GM12878 (cell line): ENCODE measurements around the gene ZDHHC5. TPM values are rescaled to one million over a fixed set of nuclear protein-coding genes. Genes with fewer than 3 reads are reported as not detected.

Source experiments
- ATAC-seq: fragments of 200-7000 bp; cut with Tn5 transposase; 3 replicates; pipeline ENCODE4 v1.9.1; 2020; ENCODE audit warnings: mild to moderate bottlenecking, moderate library complexity
- BruUV-seq: library from RNA; stranded (reverse); fragments of 400-500 nt; replicated peaks from 2 replicates; lab custom pipeline; 2021; lab: Mats Ljungman, UMichigan
- CTCF ChIA-PET: fragments of 300-600 bp; sonication (Branson Sonifier 250); formaldehyde crosslinking; extraction: SDS; loops from one replicate; lab custom pipeline; 2021; ENCODE audit warnings: inconsistent platforms; lab: Yijun Ruan, JAX
- POLR2A ChIA-PET: fragments of 350-600 bp; formaldehyde crosslinking; extraction: SDS; loops from one replicate; lab custom pipeline; 2021; ENCODE audit warnings: inconsistent platforms; lab: Charles Lee
- RAD21 ChIA-PET: fragments of 300-600 bp; sonication (Branson Sonifier 250); formaldehyde crosslinking; loops from one replicate; lab custom pipeline; 2023; ENCODE audit warnings: antibody characterized with exemption; ENCODE audit not compliant: unreplicated experiment; lab: Charles Lee
- SMC1A ChIA-PET: fragments of 300-600 bp; sonication (Branson Sonifier 250); formaldehyde crosslinking; loops from one replicate; lab custom pipeline; 2023; ENCODE audit not compliant: unreplicated experiment, uncharacterized antibody; lab: Charles Lee
- DNase-seq: peaks from one replicate; pipeline ENCODE4 v3.0.0-alpha.2; 2011; ENCODE audit warnings: low read depth, low spot score
- FAIRE-seq: peaks from 3 replicates; lab custom pipeline; 2011; peaks lifted over from hg19 to GRCh38; lab: Jason Lieb, UNC
- H2AFZ ChIP-seq: 2 replicates; pipeline ENCODE4 v1.6.0; 2011; ENCODE audit warnings: low read depth, low read length, control low read depth; ENCODE audit not compliant: control insufficient read depth
- H3K27ac ChIP-seq: 2 replicates; pipeline ENCODE4 v1.5.1; 2011; ENCODE audit warnings: control low read depth; ENCODE audit not compliant: control insufficient read depth, insufficient read depth
- H3K27me3 ChIP-seq, 2 experiments: replicated peaks in 1 of 2; 2 replicates each; pipeline versions ENCODE4 v1.6.0 to v1.6.1; 2011; ENCODE audit warnings: low read length in 1 of 2; ENCODE audit not compliant: control insufficient read depth in 2 of 2, insufficient read depth in 2 of 2
- H3K36me3 ChIP-seq, 2 experiments: 2 replicates each; pipeline ENCODE4 v1.5.1; 2011; ENCODE audit warnings: low read length in 1 of 2; ENCODE audit not compliant: control insufficient read depth in 2 of 2, insufficient read depth in 2 of 2
- H3K4me1 ChIP-seq: 2 replicates; pipeline ENCODE4 v1.6.1; 2011; ENCODE audit warnings: mild to moderate bottlenecking, low read length, moderate library complexity, mixed read lengths; ENCODE audit not compliant: control insufficient read depth, insufficient read depth
- H3K4me2 ChIP-seq: 2 replicates; pipeline ENCODE4 v1.6.0; 2011; ENCODE audit warnings: control low read depth; ENCODE audit not compliant: control insufficient read depth, insufficient read depth
- H3K4me3 ChIP-seq: fragments of 200-600 bp; sonication (generic); 2 replicates; pipeline ENCODE4 v1.5.1; 2016
- H3K79me2 ChIP-seq: 2 replicates; pipeline ENCODE4 v1.6.0; 2011; ENCODE audit warnings: low read length; ENCODE audit not compliant: control insufficient read depth, insufficient read depth
- H3K9ac ChIP-seq: 2 replicates; pipeline ENCODE4 v1.8.0; 2011; ENCODE audit warnings: low read length, control low read depth, mixed read lengths; ENCODE audit not compliant: control insufficient read depth, insufficient read depth
- H3K9me3 ChIP-seq: replicated peaks from 3 replicates; pipeline ENCODE4 v1.5.1; 2011; ENCODE audit warnings: mild to moderate bottlenecking, low read length; ENCODE audit not compliant: control insufficient read depth, insufficient read depth
- H4K20me1 ChIP-seq: 2 replicates; pipeline ENCODE4 v1.6.0; 2011; ENCODE audit not compliant: control insufficient read depth, insufficient read depth
- CBFB ChIP-seq: IDR thresholded peaks from 2 replicates; pipeline ENCODE4 v1.6.1; 2016; ENCODE audit warnings: antibody characterized with exemption, low read depth
- CEBPB ChIP-seq, 2 experiments: fragments of 150-350 bp in 1 of 2; IDR thresholded peaks; 2 replicates each; pipeline ENCODE4 v1.6.1; 2012 to 2014; ENCODE audit warnings: low read depth in 2 of 2, low read length in 2 of 2, borderline replicate concordance in 1 of 2, inconsistent platforms in 1 of 2
- EED ChIP-seq: sonication (generic); IDR thresholded peaks from 2 replicates; pipeline ENCODE4 v1.6.1; 2016; ENCODE audit warnings: antibody characterized with exemption, low read depth
- GABPA ChIP-seq: IDR thresholded peaks from 2 replicates; pipeline ENCODE4 v1.6.1; 2014; ENCODE audit warnings: antibody characterized with exemption, low read depth, mild to moderate bottlenecking, inconsistent platforms
- HDAC2 ChIP-seq: fragments of 200-600 bp; sonication (generic); IDR thresholded peaks from 2 replicates; pipeline ENCODE4 v1.6.1; 2017
- HDGF ChIP-seq: fragments of 450-650 bp; IDR thresholded peaks from 2 replicates; pipeline ENCODE4 v1.6.1; 2016; ENCODE audit warnings: antibody characterized with exemption
- JUND ChIP-seq: IDR thresholded peaks from 2 replicates; pipeline ENCODE4 v1.6.1; 2012; ENCODE audit warnings: low read depth, mild to moderate bottlenecking, low read length, improper control_type of control experiment, moderate library complexity
- MTA3 ChIP-seq: IDR thresholded peaks from 2 replicates; pipeline ENCODE4 v1.6.1; 2012; ENCODE audit warnings: low read length, inconsistent platforms, borderline replicate concordance
- NFIC ChIP-seq: IDR thresholded peaks from 2 replicates; pipeline ENCODE4 v1.6.1; 2012; ENCODE audit warnings: low read depth, mild to moderate bottlenecking, inconsistent platforms, low read length, moderate library complexity
- NFXL1 ChIP-seq: fragments of 450-650 bp; IDR thresholded peaks from 2 replicates; pipeline ENCODE4 v1.6.1; 2017; ENCODE audit warnings: antibody characterized with exemption, mild to moderate bottlenecking, borderline replicate concordance
- RB1 ChIP-seq: fragments of 450-650 bp; formaldehyde crosslinking; IDR thresholded peaks from 2 replicates; pipeline ENCODE4 v1.6.1; 2017; ENCODE audit warnings: mild to moderate bottlenecking, borderline replicate concordance
- SMAD5 ChIP-seq: IDR thresholded peaks from 2 replicates; pipeline ENCODE4 v1.6.1; 2016; ENCODE audit warnings: antibody characterized with exemption, low read depth
- SMARCA5 ChIP-seq: fragments of 450-650 bp; IDR thresholded peaks from 2 replicates; pipeline ENCODE4 v1.6.1; 2017; ENCODE audit warnings: mild to moderate bottlenecking
- SREBF2 ChIP-seq: IDR thresholded peaks from 2 replicates; pipeline ENCODE4 v1.6.1; 2012; ENCODE audit warnings: mild to moderate bottlenecking, low read length
- WGBS: methylation state at CpG from one replicate; pipeline ENCODE4 v1.1.6; 2016; ENCODE audit warnings: low lambda C conversion rate; ENCODE audit not compliant: insufficient replicate concordance, insufficient coverage; ENCODE audit errors: missing lambda C conversion rate; 5-methylcytosine and 5-hydroxymethylcytosine counted together
- in situ Hi-C: fragments of 300-500 bp; cut with MboI; formaldehyde crosslinking; loops from 9 replicates; pipeline ENCODE4 v1.14.3; 2018; ENCODE audit warnings: mixed read lengths
- intact Hi-C: fragments of 100-400 bp; cut with micrococcal nuclease; formaldehyde crosslinking; loops from one replicate; pipeline ENCODE4 v1.14.2; 2022; ENCODE audit not compliant: unreplicated experiment
- polyA plus RNA-seq, 11 experiments: library from polyadenylated mRNA; depleted of rRNA in 4 of 11; unstranded in 6 of 11; stranded (reverse) in 5 of 11; fragments of >200 nt; fragmentation: Nextera tagmentation in 4 of 11; fragmentation: Illumina TruSeq in 1 of 11; extraction: Ambion mirVana in 4 of 11; extraction: Trizol in 1 of 11; gene quantifications; 1 replicate in 1 of 11; 2 replicates in 10 of 11; pipeline versions ENCODE4 v1.2.1 to v1.2.3, GENCODE V29; 2011 to 2016; ENCODE audit warnings: inconsistent platforms in 2 of 11, missing spikeins in 2 of 11, low read depth in 1 of 11
- total RNA-seq, 4 experiments: library from RNA; depleted of rRNA in 3 of 4; stranded (reverse); fragments of >200 nt in 3 of 4; fragmentation: Illumina TruSeq in 1 of 4; extraction: Trizol in 1 of 4; gene quantifications; 2 replicates each; pipeline versions ENCODE4 v1.2.1 to v1.2.3, GENCODE V29; 2013 to 2021
- TF ChIP-seq, protein P1 (sequence below): fragments of 450-650 bp; formaldehyde crosslinking; IDR thresholded peaks from 2 replicates; pipeline ENCODE4 v1.4.0; 2020; ENCODE audit warnings: mild to moderate bottlenecking, moderate library complexity
- TF ChIP-seq, protein P2 (sequence below): IDR thresholded peaks from 2 replicates; pipeline ENCODE4 v1.6.1; 2011; ENCODE audit warnings: low read depth, low read length, improper control_type of control experiment, borderline replicate concordance

Gene ZDHHC5
- total and polyA plus RNA-seq, 10 of the 15 experiments (the other 5 are each of a cell fraction or from before 2014, with no cell fraction given), result 3.9 to 61.3 (median 37.6) TPM

DNA sequence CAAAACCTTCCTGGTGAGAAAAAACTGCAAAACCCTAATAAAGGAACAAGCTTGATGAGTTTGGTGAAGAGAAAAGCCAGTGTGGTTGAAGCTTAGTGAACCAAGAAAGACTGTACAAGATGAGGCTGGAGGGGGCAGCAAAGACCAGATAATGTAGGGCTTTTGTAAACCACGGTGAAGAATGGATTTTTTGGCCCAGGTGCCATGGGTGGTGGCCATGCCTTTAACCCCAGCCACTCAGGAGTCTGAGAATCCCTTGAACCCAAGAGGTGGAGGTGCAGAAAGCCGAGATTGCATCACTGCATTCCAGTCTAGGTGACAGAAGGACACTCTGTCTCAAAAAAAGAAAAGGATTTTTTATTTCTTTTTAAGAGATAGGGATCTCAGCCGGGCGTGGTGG, 5.0 kb upstream of the ZDHHC5 start (continued):
- TF ChIP-seq, protein P1, sequence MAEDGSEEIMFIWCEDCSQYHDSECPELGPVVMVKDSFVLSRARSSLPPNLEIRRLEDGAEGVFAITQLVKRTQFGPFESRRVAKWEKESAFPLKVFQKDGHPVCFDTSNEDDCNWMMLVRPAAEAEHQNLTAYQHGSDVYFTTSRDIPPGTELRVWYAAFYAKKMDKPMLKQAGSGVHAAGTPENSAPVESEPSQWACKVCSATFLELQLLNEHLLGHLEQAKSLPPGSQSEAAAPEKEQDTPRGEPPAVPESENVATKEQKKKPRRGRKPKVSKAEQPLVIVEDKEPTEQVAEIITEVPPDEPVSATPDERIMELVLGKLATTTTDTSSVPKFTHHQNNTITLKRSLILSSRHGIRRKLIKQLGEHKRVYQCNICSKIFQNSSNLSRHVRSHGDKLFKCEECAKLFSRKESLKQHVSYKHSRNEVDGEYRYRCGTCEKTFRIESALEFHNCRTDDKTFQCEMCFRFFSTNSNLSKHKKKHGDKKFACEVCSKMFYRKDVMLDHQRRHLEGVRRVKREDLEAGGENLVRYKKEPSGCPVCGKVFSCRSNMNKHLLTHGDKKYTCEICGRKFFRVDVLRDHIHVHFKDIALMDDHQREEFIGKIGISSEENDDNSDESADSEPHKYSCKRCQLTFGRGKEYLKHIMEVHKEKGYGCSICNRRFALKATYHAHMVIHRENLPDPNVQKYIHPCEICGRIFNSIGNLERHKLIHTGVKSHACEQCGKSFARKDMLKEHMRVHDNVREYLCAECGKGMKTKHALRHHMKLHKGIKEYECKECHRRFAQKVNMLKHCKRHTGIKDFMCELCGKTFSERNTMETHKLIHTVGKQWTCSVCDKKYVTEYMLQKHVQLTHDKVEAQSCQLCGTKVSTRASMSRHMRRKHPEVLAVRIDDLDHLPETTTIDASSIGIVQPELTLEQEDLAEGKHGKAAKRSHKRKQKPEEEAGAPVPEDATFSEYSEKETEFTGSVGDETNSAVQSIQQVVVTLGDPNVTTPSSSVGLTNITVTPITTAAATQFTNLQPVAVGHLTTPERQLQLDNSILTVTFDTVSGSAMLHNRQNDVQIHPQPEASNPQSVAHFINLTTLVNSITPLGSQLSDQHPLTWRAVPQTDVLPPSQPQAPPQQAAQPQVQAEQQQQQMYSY, result no peak
- TF ChIP-seq CBFB (no peak), NFIC (no peak), NFXL1 (no peak), HDGF (no peak)
- TF ChIP-seq, all 136 proteins: peak for 5

DNA sequence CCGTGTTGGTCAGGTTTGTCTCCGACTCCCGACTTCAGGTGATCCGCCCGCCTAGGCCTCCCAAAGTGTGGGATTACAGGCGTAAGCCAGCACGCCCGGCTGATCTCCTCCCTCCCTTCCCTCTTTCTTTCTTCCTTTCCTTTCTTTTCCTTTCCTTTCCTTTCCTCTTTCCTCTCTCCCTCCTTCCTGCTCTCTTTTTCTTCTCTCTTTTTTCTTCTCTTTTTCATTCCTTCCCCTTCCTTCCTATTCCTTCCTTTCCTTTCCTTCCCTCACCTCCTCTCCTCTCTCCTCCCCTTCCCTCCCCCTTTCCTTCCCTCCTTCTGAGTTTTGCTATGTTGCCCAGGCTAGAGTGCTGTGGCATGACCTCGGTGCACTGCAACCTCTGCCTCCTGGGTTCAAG, 3.9 kb upstream of the ZDHHC5 start:
- intact Hi-C loops, result loop anchor here (5.0 kb wide), 1 partner anchor 623 kb away; no protein-coding TSS in a partner anchor
- no TSS peak for BruUV-seq
- TF ChIP-seq CEBPB (IDR thresholded peaks at IDR 0.05; ENCODE audit: borderline replicate concordance in 1 of 2, low read depth in 2 of 2, low read length in 2 of 2) (no peak), SMAD5 (no peak), RB1 (no peak), HDGF (no peak), SREBF2 (no peak), GABPA (no peak), JUND (no peak), MTA3 (no peak), EED (no peak), SMARCA5 (no peak), HDAC2 (no peak)
- TF ChIP-seq, protein P2, sequence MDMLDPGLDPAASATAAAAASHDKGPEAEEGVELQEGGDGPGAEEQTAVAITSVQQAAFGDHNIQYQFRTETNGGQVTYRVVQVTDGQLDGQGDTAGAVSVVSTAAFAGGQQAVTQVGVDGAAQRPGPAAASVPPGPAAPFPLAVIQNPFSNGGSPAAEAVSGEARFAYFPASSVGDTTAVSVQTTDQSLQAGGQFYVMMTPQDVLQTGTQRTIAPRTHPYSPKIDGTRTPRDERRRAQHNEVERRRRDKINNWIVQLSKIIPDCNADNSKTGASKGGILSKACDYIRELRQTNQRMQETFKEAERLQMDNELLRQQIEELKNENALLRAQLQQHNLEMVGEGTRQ, result no peak
- TF ChIP-seq, protein P1, result no peak

More for the DNA sequence above, 3.9 kb upstream of the ZDHHC5 start:
- no peaks in the 10 kb centered on the region for H3K27me3 ChIP-seq
- H3K9ac ChIP-seq, result no peak overlapping the region
- POLR2A ChIA-PET, result no interaction called here
- RAD21 ChIA-PET, result interaction anchor here (0.7 kb wide), 1 partner anchor 852 kb away, joined by 3 read pairs; no protein-coding TSS in a partner anchor
- H4K20me1 ChIP-seq, result no peaks in the 10 kb centered on the region
- no peaks in the 10 kb centered on the region for H3K9me3 ChIP-seq
- CTCF ChIA-PET, result no interaction called here
- ATAC-seq, result no peak
- peaks cover 9 to 10% of the 10 kb centered on the region in 2 experiments; a peak in 3 of 4 replicates for H3K36me3 ChIP-seq
- no peak overlapping the region for H3K4me3 ChIP-seq
- in situ Hi-C loops, result loop anchor here (5.0 to 10.0 kb wide), 2 partner anchors 138 to 861 kb away; no protein-coding TSS in a partner anchor
- WGBS, result 82% methylated on average over 9 of the region's 9 CpGs
- SMC1A ChIA-PET, result interaction anchor here (1.1 kb wide), 1 partner anchor 95 kb away, joined by 3 read pairs; no protein-coding TSS in a partner anchor
- H2AFZ ChIP-seq, result no peak overlapping the region
- H3K27ac ChIP-seq, result no peak overlapping the region
- H3K79me2 ChIP-seq, result peaks cover 17% of the 10 kb centered on the region
- FAIRE-seq, result no peak
- H3K4me1 ChIP-seq, result 0 out of 2 replicates have a peak, but pooled peaks cover 2% of the 10 kb centered on the region
- DNase-seq, result no peak
- no peak overlapping the region for H3K4me2 ChIP-seq
